ENCODE data around the gene GP1BB.

Gene GP1BB

GRCh38 chr22:19742160-19743066, 19.1 kb downstream of the GP1BB start:
- no peak for DNase-seq

DNA sequence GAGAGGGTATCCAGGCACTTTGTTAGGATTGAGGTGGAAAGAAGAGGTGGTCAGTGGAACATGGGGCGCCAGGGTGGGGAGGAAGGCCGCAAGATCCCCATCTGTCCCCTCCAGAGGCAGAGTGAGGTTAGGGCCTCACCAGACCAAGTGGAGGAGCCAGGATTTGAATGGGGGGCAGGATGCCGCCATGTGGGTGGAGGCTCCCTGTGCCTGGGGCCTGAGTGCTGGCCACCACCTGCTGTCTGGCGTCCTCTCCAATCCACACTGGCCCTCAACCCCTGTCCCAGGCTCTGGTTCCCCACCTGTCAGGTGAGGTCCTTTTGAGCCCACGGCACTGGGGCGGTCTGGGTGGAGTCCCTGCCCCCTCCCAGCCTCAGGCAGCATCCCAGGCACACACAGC, 19.7 kb downstream of the GP1BB start:
- no peak for DNase-seq

DNA sequence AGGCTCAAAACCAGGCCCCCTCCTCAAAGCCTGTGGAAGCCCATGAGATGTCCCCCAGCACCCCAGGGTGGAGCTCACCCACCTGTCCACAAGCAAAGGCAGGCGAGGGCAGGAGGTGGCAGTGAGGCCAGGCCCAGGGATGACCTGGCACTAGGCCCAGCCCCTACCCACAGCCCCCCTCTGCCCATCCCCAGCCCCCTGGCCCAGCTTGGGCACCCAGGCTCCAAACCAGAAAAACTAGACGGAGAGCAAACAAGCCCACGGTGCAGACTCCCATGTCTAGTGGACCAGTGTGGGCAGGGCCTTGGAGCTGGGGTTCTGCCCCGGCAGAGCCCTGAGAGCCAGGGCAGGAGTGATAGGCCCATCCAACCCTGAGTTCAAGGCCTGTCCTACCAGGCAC, 20.3 kb downstream of the GP1BB start:
- no peak for DNase-seq

DNA sequence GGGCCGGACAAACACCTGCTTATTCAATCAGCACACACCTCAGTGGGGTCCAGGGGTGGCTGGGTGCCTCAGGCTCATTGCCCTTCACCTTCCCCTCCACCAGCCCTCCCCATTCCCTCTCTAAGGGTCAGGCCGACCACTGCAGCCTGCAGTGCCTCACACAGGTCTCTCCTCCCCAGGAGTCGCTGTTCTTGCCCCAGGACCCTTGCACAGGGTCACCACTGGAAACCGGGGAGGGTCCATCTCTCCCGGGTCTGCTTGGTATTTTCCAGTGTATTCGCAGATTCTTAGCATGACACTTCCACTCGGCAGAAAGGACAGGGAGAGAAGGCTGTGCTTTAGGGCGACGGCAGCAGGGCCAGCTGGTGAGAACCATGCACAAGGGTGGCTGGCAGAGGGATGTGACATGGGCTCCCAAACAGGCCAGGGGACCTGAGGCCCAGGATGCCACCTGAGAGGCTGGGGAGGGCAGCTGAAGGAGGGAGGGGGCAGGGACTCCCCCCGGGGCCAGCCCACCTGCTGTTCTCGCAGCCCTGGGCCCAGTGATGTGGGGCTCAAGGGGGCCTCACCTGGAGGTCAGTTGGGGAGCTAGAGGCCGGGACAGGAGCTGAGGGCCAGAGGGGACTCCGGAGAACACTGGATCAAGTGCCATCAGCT, 21.1 kb downstream of the GP1BB start:
- DNase-seq: no peak

- no peak for DNase-seq
Observed at GRCh38 chr22:19745155-19746101, 22.1 kb downstream of the GP1BB start.

GRCh38 chr22:19746726-19747125, 23.4 kb downstream of the GP1BB start:
- no peak for DNase-seq

DNA sequence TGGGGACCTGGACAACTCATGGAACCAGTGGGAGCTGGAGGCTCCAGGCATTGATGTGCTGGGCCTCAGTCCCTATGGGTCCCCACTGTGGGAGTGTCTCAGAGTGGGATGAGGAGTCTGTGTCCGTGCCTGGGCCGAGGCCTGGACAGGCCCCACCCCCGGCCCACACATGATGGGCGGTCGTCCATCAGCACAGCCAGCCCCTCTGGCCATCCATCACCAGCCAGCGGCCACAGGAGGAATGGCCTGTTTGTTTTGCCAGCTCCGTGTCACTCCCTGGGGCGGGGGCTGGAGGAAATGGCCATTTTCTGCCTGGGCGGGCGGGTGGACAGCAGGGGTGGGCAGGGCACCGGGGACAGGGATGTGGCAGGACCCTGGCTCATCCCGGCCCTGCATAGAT, 24.2 kb downstream of the GP1BB start:
- no peak for DNase-seq

DNA sequence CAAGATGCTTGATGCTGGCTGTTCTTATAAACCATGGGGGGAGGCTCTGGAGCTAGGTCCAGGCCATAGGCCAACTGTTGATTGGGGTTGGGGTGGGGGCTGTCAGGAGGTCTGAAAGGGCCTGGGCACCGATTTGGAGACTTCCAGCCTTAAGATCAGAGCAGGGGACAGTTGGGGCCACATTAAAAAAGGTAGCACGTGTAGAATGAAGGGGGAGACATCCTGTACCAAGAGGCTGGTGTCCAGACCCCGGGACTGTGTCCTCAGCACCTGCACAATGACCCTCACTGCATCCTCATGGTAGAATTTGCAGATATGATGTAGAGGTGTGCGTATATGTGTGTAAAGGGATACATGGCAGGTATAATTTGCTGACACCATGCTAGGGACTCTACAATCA, 24.8 kb downstream of the GP1BB start:
- no peak for DNase-seq

DNA sequence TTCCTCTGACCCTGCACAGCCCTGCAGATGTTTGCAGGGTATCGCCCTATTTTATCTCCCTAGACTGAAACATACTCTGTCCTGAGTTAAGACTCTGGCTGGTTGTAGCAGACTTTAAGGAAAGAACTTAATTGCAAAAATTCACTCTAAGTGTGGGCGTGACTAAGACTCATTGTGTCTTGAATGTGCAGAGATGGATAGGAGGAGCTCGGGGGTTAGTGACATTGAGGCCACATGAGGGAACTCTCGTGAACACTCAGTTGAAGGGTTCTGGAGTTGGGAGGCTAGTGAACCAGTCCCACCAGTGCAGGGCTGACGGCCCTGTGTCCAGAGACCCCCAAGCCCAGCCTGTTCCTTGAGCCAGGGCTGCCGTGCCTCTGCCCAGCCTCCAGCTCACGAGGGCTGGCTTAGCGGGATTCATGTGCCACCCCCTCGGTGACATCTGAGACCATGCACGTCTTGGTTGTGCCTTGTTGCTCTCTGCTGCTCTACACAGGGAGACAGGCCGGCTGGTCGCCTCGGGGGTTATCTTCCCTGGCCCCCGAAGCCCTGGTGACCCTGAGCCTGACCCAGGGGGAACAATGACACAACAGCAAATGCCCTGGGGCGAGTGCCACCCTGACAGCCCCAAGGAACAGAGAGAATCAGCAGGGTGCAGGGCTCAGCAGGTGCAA, 25.8 kb downstream of the GP1BB start:
- no peak for DNase-seq

DNA sequence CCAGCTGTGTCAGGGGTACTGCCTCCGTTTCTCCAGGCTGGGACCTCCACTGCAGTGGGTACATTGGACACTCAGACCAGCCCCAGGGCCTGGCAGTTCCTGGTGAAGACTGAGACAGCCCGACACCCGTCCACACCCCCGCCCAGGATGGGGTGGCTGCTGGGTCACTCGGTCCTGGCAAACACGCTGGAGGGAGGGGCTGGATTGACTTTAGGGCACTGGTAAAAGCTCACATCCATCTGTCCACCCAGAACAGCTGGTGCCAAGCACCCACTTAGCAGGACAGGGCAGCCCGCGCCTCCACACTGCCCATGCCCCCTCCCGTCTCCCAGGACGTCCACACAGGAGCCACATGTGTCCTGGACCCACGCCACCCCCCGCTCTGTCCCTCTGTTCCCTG, 26.5 kb downstream of the GP1BB start:
- DNase-seq: no peak

GRCh38 chr22:19750507-19751490, 27.5 kb downstream of the GP1BB start:
- DNase-seq: no peak

GRCh38 chr22:19751497-19752245, 28.3 kb downstream of the GP1BB start:
- no peak for DNase-seq

DNA sequence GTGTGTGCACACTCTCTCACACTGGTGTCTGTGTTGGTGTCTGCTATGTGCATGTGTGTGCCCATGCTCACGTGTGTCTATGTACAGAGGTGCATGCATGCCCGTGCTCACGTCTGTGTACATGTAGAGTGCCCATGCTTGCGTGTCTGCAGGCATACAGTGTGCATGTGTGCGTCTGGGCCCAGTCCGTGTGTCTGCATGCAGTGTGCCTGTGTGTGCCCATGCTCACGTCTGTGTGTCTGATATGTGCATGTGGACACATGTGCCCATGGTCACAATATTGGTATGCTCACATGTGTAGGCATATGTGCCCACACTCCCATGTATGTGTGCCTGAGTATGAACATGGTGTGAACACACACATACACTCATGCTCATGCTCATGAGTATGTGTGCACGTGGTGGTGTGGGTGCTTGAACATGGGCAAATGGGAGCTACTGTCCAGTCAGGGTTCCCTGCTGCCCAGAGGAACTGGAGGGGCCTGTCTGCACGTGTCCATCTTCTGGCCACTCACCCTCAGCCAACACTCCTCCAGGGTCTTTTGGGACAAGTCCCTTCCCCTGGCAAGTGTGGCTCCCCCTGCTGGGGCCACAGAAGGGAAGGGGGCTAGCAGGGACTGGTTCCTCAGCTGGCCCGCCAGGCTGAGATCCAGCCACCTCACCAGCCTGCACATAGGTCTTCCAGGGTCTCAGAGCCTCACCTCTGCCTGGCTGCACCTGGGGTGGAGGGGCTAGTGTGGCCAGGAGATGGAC, 29.9 kb downstream of the GP1BB start:
- DNase-seq: no peak

DNA sequence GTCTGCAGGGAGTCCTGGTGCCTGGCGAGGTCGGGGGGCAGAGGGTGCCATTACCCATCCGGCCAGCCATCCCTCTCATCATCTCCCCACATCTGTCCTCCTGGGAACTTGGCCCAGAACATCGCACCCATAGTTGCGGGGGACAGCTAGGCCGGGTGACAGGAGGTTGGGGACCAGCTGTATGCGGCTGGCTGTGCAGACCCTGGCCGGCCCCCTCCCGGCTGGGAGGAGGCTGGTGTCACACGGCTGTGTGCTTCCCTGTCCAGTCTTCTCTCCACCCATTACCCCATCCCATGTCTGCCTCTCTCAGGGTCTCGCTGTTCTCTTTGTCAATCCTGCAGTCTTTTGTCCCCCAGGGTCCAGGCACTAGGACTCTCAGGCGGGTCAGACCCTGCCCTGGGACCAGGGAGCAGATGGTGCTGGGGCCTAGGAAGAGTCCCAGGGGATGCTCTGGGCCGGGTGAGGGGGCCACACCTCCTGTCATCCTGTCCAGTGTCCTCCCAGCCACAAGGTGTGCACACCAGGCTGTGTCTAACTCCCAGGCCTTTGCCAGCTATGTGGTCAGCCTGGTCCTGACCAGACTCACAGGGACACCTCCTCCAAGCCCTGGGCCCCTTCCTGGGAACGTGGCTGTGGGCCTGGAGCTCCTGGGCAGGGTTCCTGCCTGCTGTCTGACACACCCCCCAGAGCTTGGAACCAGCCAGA, 30.8 kb downstream of the GP1BB start:
- no peak for DNase-seq

DNA sequence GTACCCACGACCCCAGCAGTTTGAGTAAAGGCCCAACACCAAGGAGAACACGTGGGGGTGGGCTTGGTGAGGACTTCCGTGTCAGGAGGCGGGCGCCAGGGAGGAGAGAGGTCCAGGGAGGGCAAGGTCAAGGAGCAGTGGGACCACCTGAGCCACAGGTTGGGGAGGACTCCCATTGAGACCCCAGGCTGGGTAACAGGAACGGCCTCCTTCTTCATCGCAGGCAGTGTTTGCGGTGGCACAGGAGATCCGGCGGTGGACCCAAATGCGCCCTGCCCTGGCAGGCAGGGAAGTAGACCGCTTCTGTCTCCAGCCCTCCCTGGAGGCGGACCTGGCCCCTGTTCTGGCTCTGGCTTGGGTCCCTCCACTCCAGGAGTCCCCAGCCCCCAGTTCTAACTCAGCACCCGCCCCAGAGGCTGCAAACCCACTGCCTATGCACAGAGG, 31.4 kb downstream of the GP1BB start:
- no peak for DNase-seq

DNA sequence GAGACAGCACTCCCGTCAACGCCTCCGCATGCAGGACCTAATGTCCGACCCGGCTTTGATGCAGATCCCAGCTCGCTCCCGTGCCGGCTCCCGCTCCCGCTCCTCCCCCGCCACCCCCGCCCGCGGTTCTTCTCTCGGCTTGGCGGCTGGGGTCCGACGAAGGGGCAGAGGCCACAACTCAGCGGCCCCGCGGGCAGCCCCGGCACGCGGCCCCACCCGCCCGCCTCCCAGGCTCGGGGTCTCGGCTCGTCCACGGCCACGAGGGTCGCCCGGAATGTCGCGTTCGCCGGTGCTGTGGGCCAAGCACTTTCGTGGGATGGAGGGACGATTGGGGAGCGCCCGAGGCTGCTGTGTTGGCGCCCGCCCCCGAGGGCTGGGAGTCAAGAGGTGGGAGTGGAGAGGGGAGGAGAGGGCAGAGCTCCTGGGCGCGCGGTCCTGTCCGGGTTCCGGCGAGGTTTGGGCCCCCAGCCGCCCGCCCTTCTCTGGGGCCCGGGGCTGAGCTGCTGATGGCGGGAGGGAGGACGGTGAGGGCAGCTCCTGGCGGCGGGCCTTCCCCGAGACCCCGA, 31.9 kb downstream of the GP1BB start:
- no peak for DNase-seq

DNA sequence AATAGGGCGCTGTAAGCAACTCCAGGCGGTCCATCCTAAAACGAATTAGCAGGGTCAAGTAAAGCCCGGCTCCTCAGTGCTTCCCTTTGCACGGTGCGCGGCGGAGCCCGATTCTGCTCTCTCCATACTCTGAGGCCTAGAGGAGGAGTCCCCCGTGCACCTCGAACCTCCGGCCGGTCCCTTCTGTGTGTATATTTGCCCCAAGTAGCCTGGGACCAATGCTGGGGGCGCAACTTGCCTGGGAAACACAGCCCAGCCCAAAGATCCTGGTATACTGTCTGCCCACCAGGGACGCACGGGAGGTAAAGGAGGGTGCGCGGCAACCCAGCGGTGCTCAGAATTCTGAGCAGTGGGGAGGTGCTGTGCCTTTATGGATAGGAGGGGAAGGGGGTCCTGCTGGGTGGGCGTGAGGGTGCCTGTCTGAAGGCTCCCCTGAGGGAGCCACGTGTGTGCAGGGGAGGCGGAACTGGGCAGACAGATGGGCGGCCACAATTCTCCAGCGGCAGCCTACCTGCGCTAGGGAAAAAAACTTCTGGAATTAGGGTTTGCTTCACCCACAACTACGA, 32.5 kb downstream of the GP1BB start:
- DNase-seq: no peak

Data from NCI-H524 treated with DMSO at 0.1 percent for 48 hours (cell line).